HTR-8/SVneo (cell line): Measurements from ENCODE around the gene C10orf120.

ENCODE experiments used
- DNase-seq: peaks from one replicate; pipeline ENCODE4 v3.0.0; 2011; ENCODE audit warnings: low spot score, mixed read lengths; ENCODE audit not compliant: insufficient read length
- FAIRE-seq: peaks from 2 replicates; lab custom pipeline; 2011; peaks lifted over from hg19 to GRCh38; lab: Jason Lieb, UNC

The C10orf120 gene

DNA sequence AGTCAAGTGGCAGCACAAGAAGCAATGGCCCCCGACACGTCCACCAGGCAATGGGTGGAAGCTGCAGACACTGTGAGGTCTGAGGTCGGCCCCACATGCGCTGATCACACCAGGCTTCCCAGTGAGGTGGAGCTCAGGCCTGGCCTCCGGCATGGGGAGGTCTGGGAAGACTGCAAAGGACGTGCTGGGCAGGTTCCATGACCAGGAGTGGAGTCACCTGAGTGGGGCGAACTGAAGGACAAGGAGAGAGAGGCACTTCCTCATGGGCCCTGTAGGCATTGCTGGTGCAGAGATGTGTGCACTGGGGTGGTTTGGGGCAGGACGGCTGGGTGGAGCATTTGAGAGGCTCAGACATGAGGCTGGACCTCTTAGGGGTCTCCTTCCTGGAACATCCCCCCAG lies 35.1 kb downstream of the C10orf120 start:
- DNase-seq (no peak), FAIRE-seq (no peak)

DNA sequence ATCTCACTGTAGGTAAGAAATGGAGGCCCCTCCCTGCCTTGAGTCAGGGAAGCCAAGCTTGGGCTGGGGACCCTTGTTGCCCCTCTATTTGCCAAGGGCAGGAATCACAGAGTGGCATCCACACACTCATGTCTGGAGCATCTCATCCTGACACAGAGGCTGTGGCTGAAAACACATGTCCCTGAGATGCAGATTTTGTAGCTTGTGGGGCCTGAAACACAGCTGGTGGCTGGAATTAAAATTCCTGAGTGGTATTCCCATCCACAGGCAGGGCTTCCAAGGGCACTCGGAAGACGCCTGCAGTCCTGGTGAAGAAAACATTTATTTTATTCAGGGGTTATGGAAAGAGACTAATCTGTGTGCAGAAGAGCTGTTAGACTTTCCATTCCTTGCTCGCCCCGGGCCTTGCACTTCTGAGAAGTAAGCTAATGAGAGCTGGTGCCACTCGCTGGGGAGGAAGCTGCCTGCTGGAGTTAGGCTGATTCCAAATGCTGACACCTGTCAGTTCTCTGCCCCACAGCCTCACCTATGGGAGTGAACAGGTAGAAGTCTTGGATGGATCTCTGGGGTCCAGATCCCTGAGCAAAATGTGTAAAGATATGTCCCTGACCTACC lies 36.0 kb downstream of the C10orf120 start:
- DNase-seq (no peak), FAIRE-seq (no peak)

DNA sequence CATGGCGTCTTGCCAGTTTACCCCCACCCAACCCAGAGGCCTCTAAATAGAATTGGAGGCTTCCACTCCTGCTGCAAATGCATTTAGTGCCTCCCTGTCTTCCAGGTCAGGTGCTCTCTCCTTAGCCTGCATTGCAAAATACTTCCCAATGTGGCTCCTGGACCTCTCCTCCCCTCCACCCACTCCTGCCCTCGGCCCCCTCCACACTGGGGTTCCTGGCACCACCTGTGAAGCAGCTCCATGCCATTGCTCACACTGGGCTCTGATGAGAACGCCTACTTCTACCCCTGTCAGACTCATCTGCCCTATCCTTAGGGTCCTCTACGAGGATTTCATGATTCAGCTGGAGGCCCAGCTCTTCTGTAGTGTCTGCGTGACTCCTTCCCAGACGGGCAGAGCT lies 37.4 kb downstream of the C10orf120 start:
- no peak for DNase-seq
- no peak for FAIRE-seq

- DNase-seq = no peak
- no peak for FAIRE-seq
Measured at GRCh38 chr10:122660696-122661095, 39.0 kb downstream of the C10orf120 start.

- FAIRE-seq = no peak
- no peak for DNase-seq
Measured at GRCh38 chr10:122659651-122660050, 40.0 kb downstream of the C10orf120 start.

GRCh38 chr10:122659126-122659525 lies 40.5 kb downstream of the C10orf120 start:
- FAIRE-seq (no peak), DNase-seq (no peak)

GRCh38 chr10:122658356-122659049 lies 41.1 kb downstream of the C10orf120 start:
- no peak for FAIRE-seq
- no peak for DNase-seq

GRCh38 chr10:122657729-122658128 lies 41.9 kb downstream of the C10orf120 start:
- DNase-seq = no peak
- no peak for FAIRE-seq

DNA sequence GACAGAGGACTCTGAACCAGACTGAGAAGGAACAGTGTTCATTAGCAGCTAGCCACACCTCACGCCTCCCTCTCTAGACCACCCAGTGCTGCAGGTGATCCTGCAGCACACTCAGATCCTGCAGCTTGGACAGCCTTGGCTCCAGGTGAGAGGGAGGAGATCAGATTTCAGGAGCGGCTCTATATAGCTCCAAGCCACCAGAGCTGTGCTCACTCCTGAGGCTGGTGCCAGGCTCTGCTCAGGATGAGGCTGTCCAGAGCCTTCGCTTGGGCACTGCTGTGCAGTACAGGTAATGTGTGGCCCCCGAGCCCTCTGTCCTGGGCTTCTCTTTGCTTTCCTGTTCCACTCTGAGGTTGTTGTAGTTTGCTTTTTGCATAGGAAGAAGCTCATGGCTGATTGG lies 42.4 kb downstream of the C10orf120 start:
- FAIRE-seq (no peak), DNase-seq (no peak)

GRCh38 chr10:122656741-122657140 lies 42.9 kb downstream of the C10orf120 start:
- FAIRE-seq = no peak
- no peak for DNase-seq

DNA sequence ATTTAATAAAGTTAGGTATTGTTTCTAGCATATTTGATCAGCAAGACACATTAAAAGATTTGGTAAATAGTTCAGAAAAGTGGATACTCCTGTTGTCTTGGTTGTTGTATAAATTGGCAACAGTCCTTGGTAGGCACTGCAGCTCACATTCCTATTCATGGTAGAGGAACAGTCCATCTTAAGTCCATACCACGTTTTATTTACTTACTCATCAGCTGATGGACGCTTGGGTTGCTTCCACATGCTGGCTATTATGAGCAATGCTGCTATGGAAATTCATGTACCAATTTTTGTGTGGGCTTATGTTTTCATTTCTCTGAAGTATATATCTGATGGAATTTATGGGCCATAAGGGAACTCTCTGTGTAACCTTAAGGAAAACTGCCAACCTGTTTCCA lies 43.3 kb downstream of the C10orf120 start:
- DNase-seq = no peak
- no peak for FAIRE-seq

DNA sequence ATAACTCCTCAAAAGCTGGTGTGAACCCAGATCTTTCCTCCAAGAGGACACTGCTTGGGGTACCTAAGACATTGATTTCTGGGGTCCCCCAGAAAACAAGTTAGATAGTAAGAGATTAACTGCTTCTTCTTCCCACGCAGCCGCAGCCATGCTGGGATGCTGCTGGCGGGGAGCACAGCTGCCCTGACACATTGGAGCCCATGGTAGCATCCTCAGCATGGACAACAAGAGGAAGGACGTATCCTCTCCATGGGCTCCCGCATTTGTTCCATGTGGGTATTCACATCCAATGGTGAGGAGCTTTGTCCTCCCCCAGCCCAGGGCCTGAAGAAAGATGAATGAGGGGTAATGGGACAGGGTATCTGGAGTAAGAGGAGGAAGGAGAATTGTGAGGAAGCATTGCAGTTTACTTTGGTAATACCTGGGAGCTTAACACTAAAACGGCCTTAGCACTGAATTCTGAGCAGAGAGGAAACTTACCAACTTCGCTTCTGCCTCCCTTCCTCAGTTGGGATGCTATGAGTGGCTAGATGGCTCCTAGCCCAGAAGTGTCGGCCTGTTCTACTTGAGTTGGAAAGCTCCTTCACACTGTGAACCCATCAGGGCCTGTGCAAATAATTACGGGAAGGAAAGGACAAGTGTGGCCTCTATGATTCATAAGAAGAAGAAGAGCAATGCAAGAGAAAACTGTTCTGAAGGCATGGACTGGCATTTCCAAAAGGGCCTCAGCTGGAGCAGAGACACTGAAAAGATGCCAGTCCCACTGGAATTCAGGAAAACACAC lies 43.9 kb downstream of the C10orf120 start:
- FAIRE-seq (no peak), DNase-seq (no peak)

- DNase-seq = no peak
- FAIRE-seq = no peak
Measured at GRCh38 chr10:122650331-122650730, 49.3 kb downstream of the C10orf120 start.

DNA sequence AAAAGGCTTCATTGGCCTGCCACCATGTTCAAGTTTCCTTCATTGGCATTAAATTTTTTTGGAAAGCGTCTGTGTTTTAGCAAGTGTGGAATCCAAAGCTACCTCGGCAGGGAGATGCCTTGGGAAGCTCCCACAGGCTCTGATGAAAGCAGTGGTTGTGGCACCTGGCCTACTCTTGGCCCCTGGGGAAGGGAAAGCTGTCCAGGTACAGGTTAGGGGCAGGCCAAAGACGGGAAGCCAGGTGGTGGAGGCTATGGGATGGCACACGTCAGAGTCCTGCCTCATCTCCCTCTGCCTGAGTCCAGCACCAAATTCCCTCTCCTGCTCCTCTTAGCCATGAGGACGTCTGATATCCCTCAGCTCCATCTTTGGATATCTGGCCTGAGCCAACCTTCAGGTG lies 49.7 kb downstream of the C10orf120 start:
- DNase-seq = no peak
- FAIRE-seq = no peak

GRCh38 chr10:122648599-122649428 lies 50.8 kb downstream of the C10orf120 start:
- DNase-seq (peak; percentile 37), FAIRE-seq (no peak)
